ENCODE data around the gene DPYD.

The DPYD gene

GRCh38 chr1:97414682-97415312 is 506.0 kb downstream of the DPYD start:
- TF ChIP-seq, protein P1, sequence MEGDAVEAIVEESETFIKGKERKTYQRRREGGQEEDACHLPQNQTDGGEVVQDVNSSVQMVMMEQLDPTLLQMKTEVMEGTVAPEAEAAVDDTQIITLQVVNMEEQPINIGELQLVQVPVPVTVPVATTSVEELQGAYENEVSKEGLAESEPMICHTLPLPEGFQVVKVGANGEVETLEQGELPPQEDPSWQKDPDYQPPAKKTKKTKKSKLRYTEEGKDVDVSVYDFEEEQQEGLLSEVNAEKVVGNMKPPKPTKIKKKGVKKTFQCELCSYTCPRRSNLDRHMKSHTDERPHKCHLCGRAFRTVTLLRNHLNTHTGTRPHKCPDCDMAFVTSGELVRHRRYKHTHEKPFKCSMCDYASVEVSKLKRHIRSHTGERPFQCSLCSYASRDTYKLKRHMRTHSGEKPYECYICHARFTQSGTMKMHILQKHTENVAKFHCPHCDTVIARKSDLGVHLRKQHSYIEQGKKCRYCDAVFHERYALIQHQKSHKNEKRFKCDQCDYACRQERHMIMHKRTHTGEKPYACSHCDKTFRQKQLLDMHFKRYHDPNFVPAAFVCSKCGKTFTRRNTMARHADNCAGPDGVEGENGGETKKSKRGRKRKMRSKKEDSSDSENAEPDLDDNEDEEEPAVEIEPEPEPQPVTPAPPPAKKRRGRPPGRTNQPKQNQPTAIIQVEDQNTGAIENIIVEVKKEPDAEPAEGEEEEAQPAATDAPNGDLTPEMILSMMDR (IDR thresholded peaks at IDR 0.05; ENCODE audit: low read depth, low read length, missing control alignments) = no peak
- no peak overlapping the region for H3K4me3 ChIP-seq (replicated peaks; ENCODE audit: low read depth, low read length)
- DNase-seq (ENCODE audit: extremely low read depth, low read depth) = no peak

GRCh38 chr1:97412737-97413136 is 508.1 kb downstream of the DPYD start:
- TF ChIP-seq, protein P1 (IDR thresholded peaks at IDR 0.05; ENCODE audit: low read depth, low read length, missing control alignments) = no peak
- H3K4me3 ChIP-seq (replicated peaks; ENCODE audit: low read depth, low read length) = no peak overlapping the region
- no peak for DNase-seq (ENCODE audit: extremely low read depth, low read depth)

- DNase-seq (ENCODE audit: extremely low read depth, low read depth) = no peak
- no peak overlapping the region for H3K4me3 ChIP-seq (replicated peaks; ENCODE audit: low read depth, low read length)
- TF ChIP-seq, protein P1 (IDR thresholded peaks at IDR 0.05; ENCODE audit: low read depth, low read length, missing control alignments) = no peak
These were observed 508.7 kb downstream of the DPYD start for GRCh38 chr1:97412166-97412565.

GRCh38 chr1:97396463-97396862 is 524.4 kb downstream of the DPYD start:
- TF ChIP-seq, protein P1 (IDR thresholded peaks at IDR 0.05; ENCODE audit: low read depth, low read length, missing control alignments) = no peak
- H3K4me3 ChIP-seq (replicated peaks; ENCODE audit: low read depth, low read length) = no peak overlapping the region
- no peak for DNase-seq (ENCODE audit: extremely low read depth, low read depth)

DNA sequence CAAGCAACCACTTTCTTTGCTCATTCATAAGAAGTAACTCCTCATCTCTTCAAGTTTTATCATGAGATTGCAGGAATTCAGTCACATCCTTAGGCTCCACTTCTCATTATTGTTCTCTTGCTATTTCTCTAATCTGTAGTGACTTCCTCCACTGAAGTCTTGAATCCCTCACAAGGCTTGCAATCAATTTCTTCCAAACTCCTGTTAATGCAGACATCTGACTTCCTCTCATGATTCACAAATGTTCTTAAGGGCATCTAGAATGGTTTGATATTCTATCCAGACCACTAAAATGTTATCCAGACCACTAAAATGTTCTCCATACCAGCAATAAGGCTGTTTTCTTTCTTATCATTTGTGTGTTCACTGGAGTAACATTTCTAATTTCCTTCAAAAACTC is 528.1 kb downstream of the DPYD start:
- no peak overlapping the region for H3K4me3 ChIP-seq (replicated peaks; ENCODE audit: low read depth, low read length)
- no peak for DNase-seq (ENCODE audit: extremely low read depth, low read depth)
- TF ChIP-seq, protein P1 (IDR thresholded peaks at IDR 0.05; ENCODE audit: low read depth, low read length, missing control alignments) = no peak

DNA sequence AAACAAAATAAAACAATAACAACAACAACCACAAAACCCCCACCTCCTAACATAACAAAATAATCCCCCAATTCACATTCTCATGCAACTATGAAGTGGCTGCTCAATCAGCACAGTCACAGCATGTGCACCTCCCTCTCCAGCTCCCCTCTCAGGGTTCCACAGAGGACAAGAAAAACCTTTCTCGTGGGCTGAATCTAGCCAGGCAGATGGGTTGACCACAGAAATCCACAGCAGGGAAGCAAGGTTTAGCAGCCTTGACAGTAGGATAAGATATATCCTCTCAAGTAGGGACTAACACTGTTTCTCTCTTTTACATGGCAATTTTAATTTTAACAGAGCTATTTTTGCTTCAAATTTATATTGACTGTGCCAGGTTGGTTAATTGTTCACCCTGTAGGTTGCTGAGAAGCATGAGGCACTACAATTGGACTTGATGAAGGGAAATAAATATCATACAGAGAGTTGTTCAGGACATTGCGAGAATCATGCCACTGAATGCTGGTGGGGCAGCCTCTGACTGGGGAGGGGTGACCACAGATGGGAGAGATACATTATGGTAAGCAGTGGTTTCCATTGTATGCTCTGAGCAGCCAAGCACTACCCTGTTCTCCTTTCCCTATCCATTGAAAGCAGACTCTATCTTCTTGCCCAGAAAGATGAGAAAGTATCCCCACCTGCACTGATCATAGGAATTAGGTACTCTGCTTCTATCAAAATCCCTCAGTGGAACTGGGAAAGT is 535.1 kb downstream of the DPYD start:
- no peak for DNase-seq (ENCODE audit: extremely low read depth, low read depth)
- H3K4me3 ChIP-seq (replicated peaks; ENCODE audit: low read depth, low read length) = no peak overlapping the region
- TF ChIP-seq, protein P1 (IDR thresholded peaks at IDR 0.05; ENCODE audit: low read depth, low read length, missing control alignments) = no peak

Data from HFF-Myc (cell line).